Measurements from ENCODE around the gene TM9SF3. TPM values are rescaled to one million over a fixed set of nuclear protein-coding genes. Genes with fewer than 3 reads are reported as not detected.

Gene TM9SF3
- total RNA-seq, 1 experiment from 2014 or later: 75.2 TPM

DNA sequence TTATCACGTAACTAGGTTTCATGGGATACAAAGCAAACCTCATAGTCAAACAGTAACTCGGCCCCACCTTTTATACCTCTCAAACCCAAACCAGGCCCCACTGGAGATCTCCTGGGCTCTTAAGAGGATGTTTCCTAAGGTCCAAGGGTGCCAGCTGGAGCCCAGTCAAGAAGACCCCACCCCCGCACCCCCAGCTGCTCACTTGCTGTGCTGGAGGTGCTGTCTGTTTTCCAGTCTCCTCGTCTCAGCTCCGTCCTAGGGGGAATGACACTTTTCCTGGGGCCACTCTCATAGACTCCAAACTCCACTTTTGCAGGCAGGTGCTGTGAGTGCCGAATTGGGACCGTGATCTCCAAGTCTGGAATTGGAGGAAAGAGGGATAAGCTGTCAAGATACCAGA, 22.7 kb upstream of the TM9SF3 start:
- H2AFZ ChIP-seq: no peak overlapping the region
- CTCF ChIA-PET: no interaction called here
- no peaks in the 10 kb centered on the region for H4K20me1 ChIP-seq (ENCODE audit: insufficient read depth)
- intact Hi-C loops (cut with micrococcal nuclease; ENCODE audit: unreplicated experiment): no loop called here
- H3K9me2 ChIP-seq (ENCODE audit: insufficient read depth): no peaks in the 10 kb centered on the region
- no peak for DNase-seq
- no peaks in the 10 kb centered on the region for H3K27me3 ChIP-seq (ENCODE audit: insufficient read depth, low read depth)
- H3K27ac ChIP-seq: no peak overlapping the region
- H3K4me1 ChIP-seq (replicated peaks; ENCODE audit: insufficient read depth): no peaks in the 10 kb centered on the region; the same call in 1 of the 2 replicates
- no peaks in the 10 kb centered on the region for H3K79me2 ChIP-seq (ENCODE audit: low read depth)
- POLR2A ChIA-PET (ENCODE audit: unreplicated experiment): no interaction called here
- H3K36me3 ChIP-seq (ENCODE audit: low read depth): no peaks in the 10 kb centered on the region
- no TSS peak for BruUV-seq (replicated peaks)
- H3K4me2 ChIP-seq: no peak overlapping the region
- no peak overlapping the region for H3K4me3 ChIP-seq
- H3F3A ChIP-seq (ENCODE audit: insufficient read depth, low read depth): no peaks in the 10 kb centered on the region
- H3K9me3 ChIP-seq (ENCODE audit: insufficient read depth, low read depth): no peaks in the 10 kb centered on the region
- TF ChIP-seq EZH2 (IDR thresholded peaks at IDR 0.05; ENCODE audit: low read depth): no peak
- TF ChIP-seq, protein P1, sequence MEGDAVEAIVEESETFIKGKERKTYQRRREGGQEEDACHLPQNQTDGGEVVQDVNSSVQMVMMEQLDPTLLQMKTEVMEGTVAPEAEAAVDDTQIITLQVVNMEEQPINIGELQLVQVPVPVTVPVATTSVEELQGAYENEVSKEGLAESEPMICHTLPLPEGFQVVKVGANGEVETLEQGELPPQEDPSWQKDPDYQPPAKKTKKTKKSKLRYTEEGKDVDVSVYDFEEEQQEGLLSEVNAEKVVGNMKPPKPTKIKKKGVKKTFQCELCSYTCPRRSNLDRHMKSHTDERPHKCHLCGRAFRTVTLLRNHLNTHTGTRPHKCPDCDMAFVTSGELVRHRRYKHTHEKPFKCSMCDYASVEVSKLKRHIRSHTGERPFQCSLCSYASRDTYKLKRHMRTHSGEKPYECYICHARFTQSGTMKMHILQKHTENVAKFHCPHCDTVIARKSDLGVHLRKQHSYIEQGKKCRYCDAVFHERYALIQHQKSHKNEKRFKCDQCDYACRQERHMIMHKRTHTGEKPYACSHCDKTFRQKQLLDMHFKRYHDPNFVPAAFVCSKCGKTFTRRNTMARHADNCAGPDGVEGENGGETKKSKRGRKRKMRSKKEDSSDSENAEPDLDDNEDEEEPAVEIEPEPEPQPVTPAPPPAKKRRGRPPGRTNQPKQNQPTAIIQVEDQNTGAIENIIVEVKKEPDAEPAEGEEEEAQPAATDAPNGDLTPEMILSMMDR (conservative IDR thresholded peaks at IDR 0.05): no peak

DNA sequence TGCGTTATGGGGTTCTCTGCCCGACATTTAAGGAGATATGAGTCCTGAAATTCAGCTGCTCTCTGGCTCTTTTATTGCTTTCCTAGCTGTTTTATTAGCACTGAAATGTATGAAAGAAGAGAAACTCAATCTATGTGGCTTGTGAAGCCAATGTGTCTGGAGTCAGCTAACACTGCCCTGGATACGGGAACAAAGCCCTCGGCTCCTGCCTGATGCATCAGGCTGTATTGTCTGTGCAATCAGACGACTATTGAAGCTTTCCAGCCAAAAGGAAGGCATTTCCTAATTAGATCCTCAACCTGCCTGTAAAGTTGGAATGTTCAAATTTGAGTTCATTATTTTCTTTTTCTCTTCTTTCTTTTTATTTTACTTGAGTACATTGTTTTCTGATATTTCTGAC, 22.0 kb upstream of the TM9SF3 start:
- CTCF ChIA-PET: no interaction called here
- no peaks in the 10 kb centered on the region for H3K36me3 ChIP-seq (ENCODE audit: low read depth)
- no peaks in the 10 kb centered on the region for H3K9me2 ChIP-seq (ENCODE audit: insufficient read depth)
- intact Hi-C loops (cut with micrococcal nuclease; ENCODE audit: unreplicated experiment): no loop called here
- H3K27ac ChIP-seq: no peak overlapping the region
- H3K9me3 ChIP-seq (ENCODE audit: insufficient read depth, low read depth): no peaks in the 10 kb centered on the region
- H3F3A ChIP-seq (ENCODE audit: insufficient read depth, low read depth): no peaks in the 10 kb centered on the region
- TF ChIP-seq, protein P1 (conservative IDR thresholded peaks at IDR 0.05): no peak
- no peak for TF ChIP-seq EZH2 (IDR thresholded peaks at IDR 0.05; ENCODE audit: low read depth)
- no peak for DNase-seq
- H3K4me1 ChIP-seq (replicated peaks; ENCODE audit: insufficient read depth): no peaks in the 10 kb centered on the region
- no TSS peak for BruUV-seq (replicated peaks)
- no peaks in the 10 kb centered on the region for H4K20me1 ChIP-seq (ENCODE audit: insufficient read depth)
- POLR2A ChIA-PET (ENCODE audit: unreplicated experiment): no interaction called here
- H3K27me3 ChIP-seq (ENCODE audit: insufficient read depth, low read depth): no peaks in the 10 kb centered on the region
- H2AFZ ChIP-seq: no peak overlapping the region
- no peak overlapping the region for H3K4me3 ChIP-seq
- H3K79me2 ChIP-seq (ENCODE audit: low read depth): no peaks in the 10 kb centered on the region
- H3K4me2 ChIP-seq: no peak overlapping the region

DNA sequence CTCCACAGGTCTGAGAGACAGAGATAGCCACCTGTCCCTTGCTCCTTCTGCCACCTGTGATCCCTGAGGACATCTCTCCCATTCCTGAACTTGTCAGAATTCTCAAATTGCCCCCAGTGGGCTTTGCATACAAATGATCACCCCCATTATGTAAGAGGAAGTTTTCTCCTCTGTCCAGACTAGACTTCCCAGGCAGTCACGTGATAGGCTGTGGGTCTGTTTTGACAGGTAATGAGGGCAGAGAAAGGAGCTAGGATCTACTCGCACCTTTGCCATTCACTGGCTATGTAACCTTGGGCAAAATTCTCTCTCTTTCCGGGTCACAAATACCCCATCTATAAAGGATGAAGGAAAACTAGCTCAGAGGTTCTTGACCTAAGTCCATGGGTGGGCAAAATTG, 21.4 kb upstream of the TM9SF3 start:
- TF ChIP-seq, protein P1 (conservative IDR thresholded peaks at IDR 0.05): no peak
- no peak for TF ChIP-seq EZH2 (IDR thresholded peaks at IDR 0.05; ENCODE audit: low read depth)
- CTCF ChIA-PET: no interaction called here
- Histone ChIP-seq H3K27ac (no peak overlapping the region), H3K4me3 (no peak overlapping the region), H4K20me1 (ENCODE audit: insufficient read depth) (no peaks in the 10 kb centered on the region), H3K79me2 (ENCODE audit: low read depth) (no peaks in the 10 kb centered on the region), H3K9me3 (ENCODE audit: insufficient read depth, low read depth) (no peaks in the 10 kb centered on the region), H3K4me2 (no peak overlapping the region), H3K9me2 (ENCODE audit: insufficient read depth) (no peaks in the 10 kb centered on the region), H2AFZ (no peak overlapping the region), H3F3A (ENCODE audit: insufficient read depth, low read depth) (no peaks in the 10 kb centered on the region), H3K4me1 (replicated peaks; ENCODE audit: insufficient read depth) (no peaks in the 10 kb centered on the region), H3K27me3 (ENCODE audit: insufficient read depth, low read depth) (no peaks in the 10 kb centered on the region), H3K36me3 (ENCODE audit: low read depth) (no peaks in the 10 kb centered on the region)
- intact Hi-C loops (cut with micrococcal nuclease; ENCODE audit: unreplicated experiment): no loop called here
- POLR2A ChIA-PET (ENCODE audit: unreplicated experiment): no interaction called here
- no peak for DNase-seq
- no TSS peak for BruUV-seq (replicated peaks)
